HCT116 (cell line): Measurements from ENCODE around the gene C2CD2. TPM values are rescaled to one million over a fixed set of nuclear protein-coding genes. Genes with fewer than 3 reads are reported as not detected.
A peak's percentile ranks its signal among the peaks of the same experiment; 100 is the strongest.

Source experiments
- ATAC-seq: fragments of 200-7000 bp; cut with Tn5 transposase; 2 replicates; pipeline ENCODE4 v1.9.1; 2020; ENCODE audit warnings: mild to moderate bottlenecking, moderate library complexity
- BruUV-seq: library from RNA; stranded (reverse); fragments of 400-500 nt; replicated peaks from 2 replicates; lab custom pipeline; 2021; lab: Mats Ljungman, UMichigan
- CTCF ChIA-PET: fragments of 300-600 bp; sonication (Branson Sonifier 250); formaldehyde crosslinking; loops from one replicate; lab custom pipeline; 2021; ENCODE audit warnings: antibody characterized with exemption; lab: Charles Lee
- POLR2A ChIA-PET: fragments of 300-600, 350-600 bp; sonication (Branson Sonifier 250); formaldehyde crosslinking; loops from one replicate; lab custom pipeline; 2021; ENCODE audit warnings: antibody characterized with exemption; lab: Charles Lee
- RAD21 ChIA-PET, 2 experiments: fragments of 300-600 bp; sonication (Branson Sonifier 250); formaldehyde crosslinking; loops; one replicate each; lab custom pipeline; 2023; ENCODE audit warnings: low total read pairs in 2 of 2; ENCODE audit not compliant: uncharacterized antibody in 2 of 2, unreplicated experiment in 2 of 2, low non-redundant PET in 1 of 2; lab: Charles Lee
- DNase-seq: peaks from one replicate; pipeline ENCODE4 v3.0.0-alpha.2; 2010; ENCODE audit warnings: low read depth, low spot score
- H2AFZ ChIP-seq: fragments of 200-600 bp; shearing (Covaris generic), sonication (generic); 2 replicates; pipeline ENCODE4 v1.6.1; 2017; ENCODE audit warnings: low read depth, mixed run types, mixed read lengths, antibody characterized with exemption, low read length; ENCODE audit not compliant: poor library complexity, severe bottlenecking
- H3K27ac ChIP-seq: 2 replicates; pipeline ENCODE4 v1.5.1; 2012; ENCODE audit warnings: low read depth, low read length
- H3K27me3 ChIP-seq: fragments of 200-600 bp; sonication (generic); 2 replicates; pipeline ENCODE4 v1.6.1; 2016; ENCODE audit warnings: mixed run types, low read length, mixed read lengths; ENCODE audit not compliant: insufficient read depth
- H3K36me3 ChIP-seq, 2 experiments: fragments of 200-500 bp in 1 of 2; fragments of 200-600 bp in 1 of 2; sonication (Bioruptor generic) in 1 of 2; sonication (generic) in 1 of 2; 2 replicates each; pipeline versions ENCODE4 v1.5.1 to v1.6.1; 2014 to 2016; ENCODE audit warnings: low read length in 2 of 2, inconsistent platforms in 1 of 2, mixed read lengths in 1 of 2, mixed run types in 1 of 2; ENCODE audit not compliant: insufficient read depth in 2 of 2, control insufficient read depth in 1 of 2
- H3K4me1 ChIP-seq, 2 experiments: fragments of 200-600 bp in 1 of 2; sonication (generic) in 1 of 2; 2 replicates each; pipeline versions ENCODE4 v1.5.1 to v1.6.1; 2012 to 2017; ENCODE audit warnings: low read length in 2 of 2, inconsistent platforms in 1 of 2, mild to moderate bottlenecking in 1 of 2, mixed read lengths in 1 of 2, mixed run types in 1 of 2, moderate library complexity in 1 of 2; ENCODE audit not compliant: insufficient read depth in 2 of 2, control insufficient read depth in 1 of 2
- H3K4me2 ChIP-seq: fragments of 200-600 bp; sonication (generic); 2 replicates; pipeline ENCODE4 v1.6.1; 2017; ENCODE audit warnings: mixed run types, low read length, mixed read lengths
- H3K4me3 ChIP-seq, 2 experiments: fragments of 200-600 bp in 1 of 2; sonication (generic) in 1 of 2; replicated peaks in 1 of 2; 2 replicates each; pipeline ENCODE4 v1.5.1; 2011 to 2016; ENCODE audit warnings: low read length in 2 of 2, control low read depth in 1 of 2, low read depth in 1 of 2, mild to moderate bottlenecking in 1 of 2, mixed read lengths in 1 of 2, mixed run types in 1 of 2
- H3K79me2 ChIP-seq: fragments of 200-600 bp; sonication (generic); 2 replicates; pipeline ENCODE4 v1.6.1; 2017; ENCODE audit warnings: mild to moderate bottlenecking, mixed run types, low read length, moderate library complexity, mixed read lengths; ENCODE audit not compliant: insufficient read depth
- H3K9ac ChIP-seq: fragments of 200-600 bp; sonication (generic); 2 replicates; pipeline ENCODE4 v1.6.1; 2016; ENCODE audit warnings: low read length, mixed read lengths
- H3K9me2 ChIP-seq: fragments of 200-600 bp; sonication (generic), shearing (Covaris generic); 2 replicates; pipeline ENCODE4 v1.6.1; 2017; ENCODE audit warnings: mixed run types, mild to moderate bottlenecking, moderate library complexity; ENCODE audit not compliant: insufficient read depth
- H3K9me3 ChIP-seq, 2 experiments: fragments of 200-500 bp in 1 of 2; fragments of 200-600 bp in 1 of 2; sonication (Bioruptor generic) in 1 of 2; sonication (generic) in 1 of 2; 2 replicates each; pipeline ENCODE4 v1.6.1; 2014 to 2017; ENCODE audit warnings: low read length in 2 of 2, mixed read lengths in 2 of 2, inconsistent platforms in 1 of 2, low read depth in 1 of 2, mild to moderate bottlenecking in 1 of 2, mixed run types in 1 of 2, moderate library complexity in 1 of 2; ENCODE audit not compliant: control insufficient read depth in 1 of 2, insufficient read depth in 1 of 2
- H4K20me1 ChIP-seq: fragments of 200-600 bp; sonication (generic), shearing (Covaris generic); 2 replicates; pipeline ENCODE4 v1.6.1; 2017; ENCODE audit warnings: mixed run types, mild to moderate bottlenecking, moderate library complexity; ENCODE audit not compliant: insufficient read depth
- EZH2 ChIP-seq: fragments of 200-600 bp; sonication (generic); IDR thresholded peaks from 2 replicates; pipeline ENCODE4 v1.6.1; 2017; ENCODE audit warnings: antibody characterized with exemption, mixed run types
- FOSL1 ChIP-seq: IDR thresholded peaks from 2 replicates; pipeline ENCODE4 v1.6.1; 2012; ENCODE audit warnings: low read depth
- REST ChIP-seq: IDR thresholded peaks from 2 replicates; pipeline ENCODE4 v1.6.1; 2012; ENCODE audit warnings: low read depth
- SIN3A ChIP-seq: IDR thresholded peaks from 2 replicates; pipeline ENCODE4 v1.6.1; 2012; ENCODE audit warnings: low read depth
- SP1 ChIP-seq: IDR thresholded peaks from 2 replicates; pipeline ENCODE4 v1.6.1; 2012; ENCODE audit warnings: low read depth
- ZBTB33 ChIP-seq: IDR thresholded peaks from 2 replicates; pipeline ENCODE4 v1.6.1; 2011; ENCODE audit warnings: mild to moderate bottlenecking, low read length, moderate library complexity; ENCODE audit not compliant: insufficient replicate concordance; ENCODE audit errors: extremely low read depth
- ZFX ChIP-seq: fragments of 450-650 bp; IDR thresholded peaks from 2 replicates; pipeline ENCODE4 v1.6.1; 2017
- ZNF274 ChIP-seq: fragments of 200-500 bp; sonication (Bioruptor generic); IDR thresholded peaks from 2 replicates; pipeline ENCODE4 v1.6.1; 2014; ENCODE audit warnings: mild to moderate bottlenecking, low read depth, low read length, inconsistent platforms
- intact Hi-C: fragments of 100-400 bp; cut with micrococcal nuclease; formaldehyde crosslinking; loops from 2 replicates; pipeline ENCODE4 v1.10.0; 2022
- total RNA-seq: library from RNA; stranded (reverse); gene quantifications from one replicate; pipeline ENCODE4 v1.2.1, GENCODE V29; 2021; ENCODE audit not compliant: unreplicated experiment

Gene C2CD2
- total RNA-seq, 1 experiment from 2014 or later, result 22.0 TPM

GRCh38 chr21:41879190-41879998 is 74.4 kb downstream of the C2CD2 start, which contains the start of gene PRDM15 (continued):
- TF ChIP-seq ZBTB33, result no peak

GRCh38 chr21:41878831-41879189 is 75.0 kb downstream of the C2CD2 start:
- Histone ChIP-seq H4K20me1 (no peaks in the 10 kb centered on the region), H3K27me3 (no peaks in the 10 kb centered on the region), H2AFZ (no peak overlapping the region), H3K27ac (peak overlapping the region; percentile 94), H3K79me2 (peaks cover 44% of the 10 kb centered on the region), H3K4me2 (peak overlapping the region; percentile 85), H3K9me2 (no peaks in the 10 kb centered on the region), H3K9ac (peak overlapping the region; percentile 88), H3K9me3 (no peaks in the 10 kb centered on the region), H3K36me3 (no peaks in the 10 kb centered on the region), H3K4me3 (peak overlapping the region; percentile 70 to 77), H3K4me1 (peaks cover 8 to 29% of the 10 kb centered on the region in 2 experiments)
- peak; percentile 69 for ATAC-seq
- RAD21 ChIA-PET, result no interaction called here
- DNase-seq, result peak; percentile 54
- CTCF ChIA-PET, result interaction anchor here (1.3 kb wide), 1 partner anchor 266 kb away, joined by 5 read pairs; no protein-coding TSS in a partner anchor
- POLR2A ChIA-PET, result interaction anchor here (1.6 to 1.7 kb wide), 2 partner anchors 53 to 79 kb away, joined by 3 to 4 read pairs; no protein-coding TSS in a partner anchor
- no TSS peak for BruUV-seq
- intact Hi-C loops, result loop anchor here (2.0 to 10.0 kb wide), 4 partner anchors 62 to 236 kb away; partner anchors contain the start of gene C2CD2
- TF ChIP-seq EZH2, result no peak
- peak; percentile 66 for TF ChIP-seq SP1
- no peak for TF ChIP-seq ZFX
- no peak for TF ChIP-seq SIN3A
- no peak for TF ChIP-seq ZNF274
- no peak for TF ChIP-seq FOSL1
- TF ChIP-seq REST, result no peak
